GM21367 (cell line): ENCODE measurements around the gene MAGEC2.

Experiments
- ATAC-seq: cut with Tn5 transposase; IDR thresholded peaks from one replicate; pipeline ENCODE4 v1.9.1; 2021; ENCODE audit not compliant: unreplicated experiment

MAGEC2 gene

GRCh38 chrX:142204522-142205433, at the start of gene MAGEC2:
TSS of gene MAGEC2 (minus strand) at chrX:142205290. CDS start at chrX:142203987, 1,303 bp downstream.
- ATAC-seq = no peak

- ATAC-seq = no peak
Measured at GRCh38 chrX:142251680-142252079, 46.6 kb upstream of the MAGEC2 start.

GRCh38 chrX:142251202-142251601, 46.1 kb upstream of the MAGEC2 start:
- no peak for ATAC-seq

- no peak for ATAC-seq
Measured at GRCh38 chrX:142250502-142250901, 45.4 kb upstream of the MAGEC2 start.

- no peak for ATAC-seq
Measured at GRCh38 chrX:142249721-142250120, 44.6 kb upstream of the MAGEC2 start.

GRCh38 chrX:142244568-142244967, 39.5 kb upstream of the MAGEC2 start:
- ATAC-seq = no peak

- ATAC-seq = no peak
Measured at GRCh38 chrX:142238536-142238935, 33.4 kb upstream of the MAGEC2 start.

GRCh38 chrX:142233400-142233799, 28.3 kb upstream of the MAGEC2 start:
- ATAC-seq = no peak

- ATAC-seq = no peak
Measured at GRCh38 chrX:142214081-142214480, 9.0 kb upstream of the MAGEC2 start.

GRCh38 chrX:142201113-142201512, 4.0 kb downstream of the MAGEC2 start:
- ATAC-seq = no peak

GRCh38 chrX:142186103-142186502, 19.0 kb downstream of the MAGEC2 start:
- no peak for ATAC-seq

GRCh38 chrX:142184756-142185602, 20.1 kb downstream of the MAGEC2 start:
- no peak for ATAC-seq

- no peak for ATAC-seq
Measured at GRCh38 chrX:142156567-142156966, 48.5 kb downstream of the MAGEC2 start.
